Activated CD4-positive, alpha-beta memory T cell treated with anti-CD3 and anti-CD28 coated beads for 36 hours (primary cell): ENCODE measurements around the gene EFNA2. TPM values are rescaled to one million over a fixed set of nuclear protein-coding genes. Genes with fewer than 3 reads are reported as not detected.

Source experiments
- CTCF ChIA-PET: fragments of 350-600 bp; sonication (Branson Sonifier 250); formaldehyde crosslinking; loops from one replicate; lab custom pipeline; 2021; ENCODE audit warnings: antibody characterized with exemption, inconsistent platforms; lab: Charles Lee
- POLR2A ChIA-PET: fragments of 350-600 bp; sonication (Branson Sonifier 250); formaldehyde crosslinking; loops from one replicate; lab custom pipeline; 2021; ENCODE audit warnings: antibody characterized with exemption; lab: Charles Lee
- DNase-seq: peaks from one replicate; pipeline ENCODE4 v3.0.0-alpha.2; 2020
- H3K27ac Mint-ChIP-seq: one replicate; pipeline ENCODE4 v1.8.0; 2021; ENCODE audit warnings: mixed read lengths
- H3K27me3 Mint-ChIP-seq: one replicate; pipeline ENCODE4 v1.8.0; 2021; ENCODE audit warnings: mixed read lengths
- H3K36me3 Mint-ChIP-seq: one replicate; pipeline ENCODE4 v1.8.0; 2021; ENCODE audit warnings: mixed read lengths
- H3K4me1 Mint-ChIP-seq: one replicate; pipeline ENCODE4 v1.8.0; 2021; ENCODE audit warnings: low read depth, mixed read lengths
- H3K4me3 Mint-ChIP-seq: one replicate; pipeline ENCODE4 v1.8.0; 2021; ENCODE audit warnings: mild to moderate bottlenecking, mixed read lengths
- H3K9me3 Mint-ChIP-seq: one replicate; pipeline ENCODE4 v1.8.0; 2021; ENCODE audit warnings: mixed read lengths
- intact Hi-C: fragments of 100-400 bp; cut with micrococcal nuclease; formaldehyde crosslinking; loops from one replicate; pipeline ENCODE4 v1.15.1; 2023
- total RNA-seq, 2 experiments: library from RNA; stranded (reverse); gene quantifications; one replicate each; pipeline ENCODE4 v1.2.3, GENCODE V29; 2021

Gene EFNA2
- total RNA-seq, 2 experiments from 2014 or later, result not detected

- Mint-ChIP-seq H3K4me3 (no peak overlapping the region), H3K36me3 (peaks cover 2% of the 10 kb centered on the region), H3K9me3 (no peaks in the 10 kb centered on the region), H3K27me3 (peaks cover 4% of the 10 kb centered on the region), H3K4me1 (peaks cover 6% of the 10 kb centered on the region), H3K27ac (no peak overlapping the region)
- intact Hi-C loops, result no loop called here
- POLR2A ChIA-PET, result no interaction called here
- CTCF ChIA-PET, result no interaction called here
- DNase-seq, result no peak
Observed at GRCh38 chr19:1350867-1351266, 65.2 kb downstream of the EFNA2 start.

Other genes with a start within 250 kb of the EFNA2 start
- 10 to 100 TPM; 28.3 to 29.3 TPM for gene ABCA7, start 245.8 kb upstream of the EFNA2 start, total RNA-seq
- gene ARHGAP45, start 218.7 kb upstream of the EFNA2 start, total RNA-seq, result 100 to 1,000 TPM; 136 to 142 TPM
- 100 to 1,000 TPM; 204 to 207 TPM for gene POLR2E, start 190.5 kb upstream of the EFNA2 start, total RNA-seq
- 100 to 1,000 TPM; 274 to 275 TPM for gene GPX4, start 181.9 kb upstream of the EFNA2 start, total RNA-seq
- 100 to 1,000 TPM in 1 of 2 experiments, 10 to 100 TPM in 1; 96.9 to 110 TPM for gene SBNO2, start 111.6 kb upstream of the EFNA2 start, total RNA-seq
- 10 to 100 TPM; 66.4 to 74.3 TPM for gene STK11, start 80.1 kb upstream of the EFNA2 start, total RNA-seq
- 1 to 10 TPM; 1.3 to 2.1 TPM for gene CBARP, start 47.9 kb upstream of the EFNA2 start, total RNA-seq
- 100 to 1,000 TPM; 178 to 192 TPM for gene ATP5F1D, start 44.1 kb upstream of the EFNA2 start, total RNA-seq
- gene MIDN, start 37.3 kb upstream of the EFNA2 start, total RNA-seq, result 10 to 100 TPM; 54.1 to 54.6 TPM
- gene CIRBP, start 16.5 kb upstream of the EFNA2 start, total RNA-seq, result 100 to 1,000 TPM; 171 to 173 TPM
- 10 to 100 TPM; 74.8 to 76.1 TPM for gene FAM174C, start 10.3 kb upstream of the EFNA2 start, total RNA-seq
- 100 to 1,000 TPM; 117 to 119 TPM for gene NDUFS7, start 98.0 kb downstream of the EFNA2 start, total RNA-seq
- 10 to 100 TPM; 21.0 to 21.1 TPM for gene GAMT, start 115.7 kb downstream of the EFNA2 start, total RNA-seq
- gene DAZAP1, start 121.7 kb downstream of the EFNA2 start, total RNA-seq, result 100 to 1,000 TPM; 226 to 242 TPM
- gene RPS15, start 152.5 kb downstream of the EFNA2 start, total RNA-seq, result 1,000 to 10,000 TPM; 1,642 to 1,717 TPM
- gene APC2, start 164.2 kb downstream of the EFNA2 start, total RNA-seq, result under 1 TPM; 0.07 to 0.15 TPM
- 10 to 100 TPM; 24.4 to 26.9 TPM for gene C19orf25, start 193.3 kb downstream of the EFNA2 start, total RNA-seq
- 1 to 10 TPM; 1.5 to 2.7 TPM for gene PCSK4, start 204.5 kb downstream of the EFNA2 start, total RNA-seq
- gene REEP6, start 205.3 kb downstream of the EFNA2 start, total RNA-seq, result 1 to 10 TPM; 1.8 to 1.9 TPM
- 1 to 10 TPM; 1.9 to 3.7 TPM for gene ADAMTSL5, start 227.1 kb downstream of the EFNA2 start, total RNA-seq
- gene PLK5, start 238.2 kb downstream of the EFNA2 start, total RNA-seq, result not detected